Stimulated activated effector memory CD8-positive, alpha-beta T cell treated with anti-CD3 and anti-CD28 coated beads, Interleukin-12 subunit alpha, Interleukin-12 subunit beta, amount 100 ng/mL, for 72 hours (primary cell): ENCODE results near the gene UNC5B.
A peak's percentile ranks its signal among the peaks of the same experiment; 100 is the strongest.

Source experiments
- ATAC-seq: fragments of 150-1000 bp; cut with Tn5 transposase; 2 replicates; pipeline ENCODE4 v1.10.0; 2021
- DNase-seq, 2 donors: peaks; one replicate each; pipeline ENCODE4 v3.0.0; 2021 to 2022; ENCODE audit warnings: low spot score in 2 of 2
- H3K27ac Mint-ChIP-seq: one replicate; pipeline ENCODE4 v1.8.0; 2022; ENCODE audit warnings: mild to moderate bottlenecking, mixed read lengths
- H3K36me3 Mint-ChIP-seq: one replicate; pipeline ENCODE4 v1.8.0; 2022; ENCODE audit warnings: mild to moderate bottlenecking, mixed read lengths
- H3K4me1 Mint-ChIP-seq: one replicate; pipeline ENCODE4 v1.8.0; 2022; ENCODE audit warnings: mixed read lengths
- H3K4me3 Mint-ChIP-seq: one replicate; pipeline ENCODE4 v1.8.0; 2022; ENCODE audit warnings: mild to moderate bottlenecking, mixed read lengths
- H3K9me3 Mint-ChIP-seq: one replicate; pipeline ENCODE4 v1.8.0; 2022; ENCODE audit warnings: mixed read lengths

The UNC5B gene

GRCh38 chr10:71239131-71239915 is 27.0 kb downstream of the UNC5B start:
- no peak overlapping the region for H3K4me3 Mint-ChIP-seq
- H3K4me1 Mint-ChIP-seq: no peaks in the 10 kb centered on the region
- DNase-seq: no peak
- H3K9me3 Mint-ChIP-seq: no peaks in the 10 kb centered on the region
- no peak overlapping the region for H3K27ac Mint-ChIP-seq
- no peaks in the 10 kb centered on the region for H3K36me3 Mint-ChIP-seq
- ATAC-seq: no peak

- no peaks in the 10 kb centered on the region for H3K36me3 Mint-ChIP-seq
- no peaks in the 10 kb centered on the region for H3K4me1 Mint-ChIP-seq
Observed at GRCh38 chr10:71239946-71240795, 27.8 kb downstream of the UNC5B start.

DNA sequence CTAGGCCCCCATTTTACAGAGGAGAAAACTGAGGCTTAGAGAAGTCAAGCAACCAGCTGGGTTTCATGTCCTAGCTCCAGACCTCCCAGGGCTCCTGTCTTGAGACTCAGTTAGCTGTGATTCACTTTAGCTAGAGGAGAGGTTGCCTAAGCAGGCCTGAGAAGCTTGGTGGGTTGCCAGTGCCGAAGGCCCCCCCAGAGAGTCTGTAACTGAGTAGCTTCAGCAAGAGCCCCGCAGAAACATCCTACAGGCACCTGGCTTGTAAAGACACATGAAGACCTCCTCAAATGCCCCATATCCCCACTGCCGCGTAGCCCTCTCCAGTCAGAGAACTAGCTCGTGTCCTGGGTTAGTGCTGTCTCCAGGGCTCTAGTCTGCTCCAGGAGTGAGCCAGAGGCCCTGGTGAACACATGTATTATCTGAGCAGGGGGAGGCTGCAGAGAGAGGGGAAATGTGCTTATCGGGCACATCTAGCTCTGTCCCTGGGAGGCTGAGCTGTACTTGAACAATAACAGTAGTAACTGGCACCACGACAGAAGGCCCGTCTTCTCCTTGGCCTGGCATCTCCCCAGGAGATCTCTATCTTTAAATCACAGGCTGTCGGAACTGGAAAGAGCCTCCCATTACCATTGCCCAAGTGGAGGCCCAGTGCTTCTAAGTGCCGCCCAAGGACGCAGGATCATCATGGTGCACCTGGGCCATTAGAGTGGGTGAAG is 28.9 kb downstream of the UNC5B start:
- H3K36me3 Mint-ChIP-seq: no peaks in the 10 kb centered on the region
- no peak for ATAC-seq
- H3K4me3 Mint-ChIP-seq: no peak overlapping the region
- no peaks in the 10 kb centered on the region for H3K9me3 Mint-ChIP-seq
- H3K4me1 Mint-ChIP-seq: no peaks in the 10 kb centered on the region
- no peak for DNase-seq
- no peak overlapping the region for H3K27ac Mint-ChIP-seq

More at GRCh38 chr10:71239946-71240795, 27.8 kb downstream of the UNC5B start:
- Mint-ChIP-seq H3K4me3 (no peak overlapping the region), H3K27ac (peak overlapping the region; percentile 83), H3K9me3 (no peaks in the 10 kb centered on the region)
- no peak for DNase-seq
- ATAC-seq: no peak

- DNase-seq: no peak
- H3K27ac Mint-ChIP-seq: no peak overlapping the region
Observed at GRCh38 chr10:71241830-71242621, 29.7 kb downstream of the UNC5B start.

GRCh38 chr10:71242622-71243009 is 30.2 kb downstream of the UNC5B start:
- Mint-ChIP-seq H3K4me1 (no peaks in the 10 kb centered on the region), H3K4me3 (no peak overlapping the region), H3K36me3 (no peaks in the 10 kb centered on the region), H3K27ac (no peak overlapping the region), H3K9me3 (no peaks in the 10 kb centered on the region)
- ATAC-seq (no peak), DNase-seq (no peak)

More at GRCh38 chr10:71241830-71242621, 29.7 kb downstream of the UNC5B start:
- no peaks in the 10 kb centered on the region for H3K36me3 Mint-ChIP-seq
- no peak overlapping the region for H3K4me3 Mint-ChIP-seq
- ATAC-seq: no peak
- H3K9me3 Mint-ChIP-seq: no peaks in the 10 kb centered on the region
- no peaks in the 10 kb centered on the region for H3K4me1 Mint-ChIP-seq

DNA sequence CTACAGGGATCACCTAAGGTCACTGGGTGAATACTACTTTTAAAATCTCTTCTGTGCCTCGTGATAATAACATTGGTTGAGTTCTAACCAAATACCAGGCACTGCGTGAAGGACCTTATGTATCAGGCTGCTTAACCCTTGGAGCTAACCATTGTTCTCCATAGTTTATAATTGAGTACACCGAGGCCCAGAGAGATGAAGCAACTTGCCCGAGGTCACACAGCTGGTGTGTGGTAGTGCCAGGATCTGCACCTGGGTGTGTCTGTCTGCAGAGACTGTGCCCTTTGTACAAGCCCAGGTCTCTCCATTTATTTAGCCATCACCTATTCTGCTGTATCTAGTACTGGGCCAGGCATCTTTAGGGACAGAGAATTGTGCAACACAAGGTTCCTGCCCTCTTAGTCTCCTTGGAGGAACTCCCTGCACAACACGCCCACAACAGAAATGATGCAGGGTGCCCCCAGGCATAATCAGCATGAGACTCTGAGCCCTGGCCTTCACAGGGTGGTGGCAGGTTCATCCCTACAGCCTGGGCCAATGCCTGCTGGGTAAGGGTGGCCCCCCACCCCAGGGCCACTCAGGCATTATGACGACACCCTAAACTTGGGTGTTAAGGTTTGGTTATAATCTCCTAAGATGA is 31.5 kb downstream of the UNC5B start:
- Mint-ChIP-seq H3K9me3 (no peaks in the 10 kb centered on the region), H3K27ac (no peak overlapping the region), H3K4me3 (no peak overlapping the region), H3K36me3 (no peaks in the 10 kb centered on the region), H3K4me1 (no peaks in the 10 kb centered on the region)
- ATAC-seq (no peak), DNase-seq (no peak)

DNA sequence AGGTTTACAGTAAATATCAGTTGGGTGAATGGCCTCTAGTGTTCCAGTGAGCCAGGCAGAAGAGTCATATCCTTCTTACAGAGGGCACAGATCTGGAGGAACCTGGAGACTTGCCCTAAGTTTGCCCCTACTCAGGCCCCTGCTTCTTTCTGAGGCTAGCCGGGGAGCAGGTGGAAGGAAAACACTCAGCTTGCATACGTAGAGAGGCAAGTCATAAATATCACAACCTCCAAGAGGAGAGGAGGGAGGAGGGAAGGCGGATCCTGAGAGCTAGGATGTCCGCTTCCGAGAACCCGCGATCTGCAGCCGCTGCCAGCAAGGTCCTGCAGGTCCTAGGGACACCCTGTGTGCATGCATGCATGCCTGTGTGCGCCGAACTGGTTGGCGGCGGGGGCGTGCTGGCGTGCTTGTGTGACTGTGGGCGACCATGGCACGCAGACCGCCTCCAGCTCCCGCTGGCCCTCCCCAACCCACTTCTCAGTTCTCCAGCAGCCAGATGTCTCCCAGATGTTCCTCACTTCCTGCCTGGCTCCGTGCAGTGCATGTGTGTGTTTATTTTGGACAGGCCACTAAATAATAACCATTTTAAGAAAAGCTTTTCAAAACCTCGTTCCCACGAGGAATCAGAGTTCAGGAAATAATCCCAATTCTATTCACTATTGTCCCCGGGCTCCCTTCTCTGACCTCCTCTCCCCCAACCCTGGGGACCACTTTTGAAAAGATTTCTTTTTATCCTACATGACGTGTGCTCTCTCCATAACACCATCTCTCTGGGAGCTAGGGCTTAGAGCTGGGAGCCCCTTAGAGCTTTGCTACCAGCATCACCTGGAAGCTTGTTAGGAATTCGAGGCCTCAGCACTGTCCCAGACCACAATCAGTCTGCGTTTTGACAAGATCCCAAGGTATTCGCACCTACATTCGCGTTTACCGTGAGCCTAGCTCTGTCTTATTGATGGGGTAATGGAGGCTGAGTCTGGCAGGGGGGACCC is 32.4 kb downstream of the UNC5B start:
- H3K9me3 Mint-ChIP-seq: no peaks in the 10 kb centered on the region
- no peaks in the 10 kb centered on the region for H3K36me3 Mint-ChIP-seq
- H3K27ac Mint-ChIP-seq: no peak overlapping the region
- H3K4me1 Mint-ChIP-seq: no peaks in the 10 kb centered on the region
- no peak for ATAC-seq
- no peak overlapping the region for H3K4me3 Mint-ChIP-seq
- no peak for DNase-seq

DNA sequence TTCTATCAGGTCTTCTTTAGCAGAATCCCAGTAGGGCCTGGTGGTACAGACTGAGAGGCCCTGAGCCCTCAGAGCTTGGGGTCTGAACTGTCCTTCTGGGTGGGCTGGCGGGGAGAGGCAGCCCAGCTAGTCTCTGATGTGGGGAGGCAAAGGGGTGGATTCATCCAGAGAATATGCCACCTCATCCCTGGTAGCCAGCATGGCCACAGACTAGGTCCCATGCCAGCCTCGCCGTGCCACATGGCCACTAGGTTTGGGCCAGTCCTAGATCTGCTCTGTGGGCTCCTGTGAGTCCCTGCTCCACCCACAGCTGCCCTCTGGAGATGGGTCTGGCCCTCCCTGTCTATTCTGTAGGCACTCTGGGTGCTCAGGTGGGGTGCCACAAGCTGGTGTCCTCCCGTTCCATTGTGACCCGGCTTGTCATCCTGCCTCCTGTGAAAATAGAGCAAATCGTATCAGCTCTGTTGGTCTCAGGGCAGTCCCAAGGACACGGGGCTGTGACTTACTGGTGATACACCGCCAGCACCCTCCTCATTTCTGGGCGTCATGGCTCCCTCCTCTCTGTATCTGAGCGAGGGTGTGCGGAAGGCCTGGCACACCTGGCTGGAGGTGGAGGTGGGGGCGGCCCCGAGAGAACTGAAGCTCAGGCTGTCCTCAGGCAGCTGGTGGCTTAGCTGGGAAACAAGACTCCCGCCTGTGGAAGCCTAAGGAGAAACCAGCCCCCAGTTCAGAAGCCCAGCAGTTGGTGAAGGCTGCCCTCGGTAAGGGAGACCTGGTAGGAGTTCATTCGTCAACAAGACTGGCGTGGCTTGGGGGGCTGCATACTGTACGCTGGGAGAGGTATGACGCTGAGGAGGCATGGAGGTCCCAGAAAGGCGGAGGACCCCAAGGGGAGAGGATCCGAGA is 33.3 kb downstream of the UNC5B start:
- Mint-ChIP-seq H3K27ac (no peak overlapping the region), H3K4me3 (no peak overlapping the region), H3K4me1 (no peaks in the 10 kb centered on the region), H3K9me3 (no peaks in the 10 kb centered on the region), H3K36me3 (no peaks in the 10 kb centered on the region)
- DNase-seq: no peak
- ATAC-seq: no peak

GRCh38 chr10:71246591-71247413 is 34.4 kb downstream of the UNC5B start:
- DNase-seq (no peak), ATAC-seq (no peak)
- no peak overlapping the region for H3K27ac Mint-ChIP-seq
- H3K4me3 Mint-ChIP-seq: no peak overlapping the region
- no peaks in the 10 kb centered on the region for H3K4me1 Mint-ChIP-seq
- no peaks in the 10 kb centered on the region for H3K36me3 Mint-ChIP-seq
- no peaks in the 10 kb centered on the region for H3K9me3 Mint-ChIP-seq

DNA sequence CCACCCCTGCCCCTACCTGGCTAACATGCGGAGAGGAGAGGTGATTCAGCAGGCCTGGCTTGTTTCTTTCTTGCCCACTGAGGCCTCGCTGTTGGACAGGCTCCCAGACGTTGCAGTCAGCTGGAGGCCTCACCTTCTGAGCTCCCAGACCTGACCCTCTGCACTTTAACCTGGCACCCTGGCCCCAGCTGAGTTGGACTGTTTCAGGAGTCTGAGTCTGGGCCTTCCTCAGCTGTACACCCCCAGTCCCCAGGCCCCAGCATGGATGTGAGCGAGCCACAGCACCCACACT is 35.0 kb downstream of the UNC5B start:
- H3K27ac Mint-ChIP-seq: no peak overlapping the region
- no peaks in the 10 kb centered on the region for H3K4me1 Mint-ChIP-seq
- H3K4me3 Mint-ChIP-seq: no peak overlapping the region
- H3K9me3 Mint-ChIP-seq: no peaks in the 10 kb centered on the region
- ATAC-seq: no peak
- H3K36me3 Mint-ChIP-seq: no peaks in the 10 kb centered on the region
- no peak for DNase-seq

GRCh38 chr10:71247804-71248203 is 35.4 kb downstream of the UNC5B start:
- no peak for DNase-seq
- no peak for ATAC-seq
- no peaks in the 10 kb centered on the region for H3K4me1 Mint-ChIP-seq
- H3K36me3 Mint-ChIP-seq: no peaks in the 10 kb centered on the region
- no peaks in the 10 kb centered on the region for H3K9me3 Mint-ChIP-seq
- no peak overlapping the region for H3K27ac Mint-ChIP-seq
- H3K4me3 Mint-ChIP-seq: no peak overlapping the region

GRCh38 chr10:71248210-71248609 is 35.8 kb downstream of the UNC5B start:
- ATAC-seq (no peak), DNase-seq (no peak)
- H3K9me3 Mint-ChIP-seq: no peaks in the 10 kb centered on the region
- no peak overlapping the region for H3K4me3 Mint-ChIP-seq
- H3K27ac Mint-ChIP-seq: no peak overlapping the region
- H3K4me1 Mint-ChIP-seq: no peaks in the 10 kb centered on the region
- no peaks in the 10 kb centered on the region for H3K36me3 Mint-ChIP-seq
